Umbilical cord (tissue), 2 donors: Measurements from ENCODE around the gene TNIK. TPM values are rescaled to one million over a fixed set of nuclear protein-coding genes. Genes with fewer than 3 reads are reported as not detected.

ENCODE experiments used
- DNase-seq: peaks from one replicate; pipeline ENCODE4 v3.0.0-alpha.2; 2015; ENCODE audit warnings: low spot score
- total RNA-seq: library from RNA; depleted of rRNA; stranded (reverse); fragments of >200 nt; gene quantifications from one replicate; pipeline ENCODE4 v1.2.3, GENCODE V29; 2014; ENCODE audit warnings: low replicate concordance; ENCODE audit not compliant: insufficient read depth

TNIK gene
- total RNA-seq, 1 donor from 2014 or later = 11.6 TPM

- DNase-seq = no peak
These were observed 291.7 kb downstream of the TNIK start for GRCh38 chr3:171168551-171168950.

GRCh38 chr3:171168086-171168485, 292.1 kb downstream of the TNIK start:
- no peak for DNase-seq

- no peak for DNase-seq
These were observed 294.2 kb downstream of the TNIK start for GRCh38 chr3:171165983-171166382.

- DNase-seq = no peak
These were observed 294.7 kb downstream of the TNIK start for GRCh38 chr3:171165499-171165921.

- no peak for DNase-seq
These were observed 296.1 kb downstream of the TNIK start for GRCh38 chr3:171164067-171164465.

GRCh38 chr3:171163101-171164066, 296.8 kb downstream of the TNIK start:
- DNase-seq = no peak

- DNase-seq = no peak
These were observed 299.9 kb downstream of the TNIK start for GRCh38 chr3:171160325-171160724.

GRCh38 chr3:171159822-171160157, 300.4 kb downstream of the TNIK start:
- no peak for DNase-seq

- no peak for DNase-seq
These were observed 301.0 kb downstream of the TNIK start for GRCh38 chr3:171159024-171159821.

- no peak for DNase-seq
These were observed 302.2 kb downstream of the TNIK start for GRCh38 chr3:171157980-171158379.

GRCh38 chr3:171157286-171157685, 302.9 kb downstream of the TNIK start:
- no peak for DNase-seq

- no peak for DNase-seq
These were observed 303.7 kb downstream of the TNIK start for GRCh38 chr3:171156401-171157010.

GRCh38 chr3:171155122-171155700, 305.0 kb downstream of the TNIK start:
- no peak for DNase-seq

- DNase-seq = no peak
These were observed 309.3 kb downstream of the TNIK start for GRCh38 chr3:171150945-171151344.

GRCh38 chr3:171149526-171150116, 310.6 kb downstream of the TNIK start:
- DNase-seq = no peak

- DNase-seq = peak; percentile 71
These were observed 314.4 kb downstream of the TNIK start for GRCh38 chr3:171145798-171146197.

- DNase-seq = no peak
These were observed 317.2 kb downstream of the TNIK start for GRCh38 chr3:171142985-171143384.

GRCh38 chr3:171140246-171140645, 320.0 kb downstream of the TNIK start:
- no peak for DNase-seq

- no peak for DNase-seq
These were observed 322.2 kb downstream of the TNIK start for GRCh38 chr3:171138027-171138426.

GRCh38 chr3:171135549-171135948, 324.7 kb downstream of the TNIK start:
- peak; percentile 21 for DNase-seq

GRCh38 chr3:171133796-171134569, 326.2 kb downstream of the TNIK start:
- DNase-seq = no peak
